OCI-LY1 (cell line): Measurements from ENCODE around the gene FAS.

ENCODE experiments used
- H2AFZ ChIP-seq: fragments of 200-600 bp; sonication (generic), shearing (Covaris generic); 2 replicates; pipeline ENCODE4 v1.6.0; 2014; ENCODE audit warnings: antibody characterized with exemption, mild to moderate bottlenecking, low read length
- H3F3A ChIP-seq: fragments of 200-600 bp; sonication (generic), shearing (Covaris generic); 2 replicates; pipeline ENCODE4 v1.6.0; 2014; ENCODE audit warnings: mild to moderate bottlenecking, antibody characterized with exemption, low read length, moderate library complexity; ENCODE audit not compliant: insufficient read depth
- H3K27ac ChIP-seq: fragments of 200-600 bp; sonication (generic); 2 replicates; pipeline ENCODE4 v1.5.1; 2014; ENCODE audit warnings: low read length, mixed run types, mild to moderate bottlenecking, low read depth; ENCODE audit not compliant: poor library complexity, severe bottlenecking
- H3K27me3 ChIP-seq: fragments of 200-600 bp; sonication (generic); 2 replicates; pipeline ENCODE4 v1.6.0; 2014; ENCODE audit warnings: antibody characterized with exemption, mild to moderate bottlenecking, low read length, moderate library complexity; ENCODE audit not compliant: insufficient read depth
- H3K36me3 ChIP-seq: fragments of 200-600 bp; sonication (generic); 2 replicates; pipeline ENCODE4 v1.6.1; 2014; ENCODE audit warnings: mild to moderate bottlenecking, antibody characterized with exemption, low read length, moderate library complexity, mixed read lengths; ENCODE audit not compliant: insufficient read depth
- H3K4me1 ChIP-seq: fragments of 200-600 bp; sonication (generic); 2 replicates; pipeline ENCODE4 v1.5.1; 2014; ENCODE audit warnings: mild to moderate bottlenecking, low read length, moderate library complexity; ENCODE audit not compliant: insufficient read depth, severe bottlenecking
- H3K4me2 ChIP-seq: fragments of 200-600 bp; sonication (generic), shearing (Covaris generic); 2 replicates; pipeline ENCODE4 v1.6.1; 2014; ENCODE audit warnings: low read length
- H3K4me3 ChIP-seq: fragments of 200-600 bp; sonication (generic); 2 replicates; pipeline ENCODE4 v1.5.1; 2014; ENCODE audit warnings: low read length, low read depth, mild to moderate bottlenecking, mixed read lengths; ENCODE audit not compliant: poor library complexity, severe bottlenecking
- H3K79me2 ChIP-seq: fragments of 200-600 bp; shearing (Covaris generic); 2 replicates; pipeline ENCODE4 v1.6.1; 2016; ENCODE audit warnings: mixed run types, low read length, mixed read lengths; ENCODE audit not compliant: insufficient read depth
- H3K9ac ChIP-seq: fragments of 200-600 bp; sonication (generic), shearing (Covaris generic); 2 replicates; pipeline ENCODE4 v1.6.1; 2014; ENCODE audit warnings: mild to moderate bottlenecking, low read length, mixed read lengths
- H3K9me2 ChIP-seq: fragments of 200-600 bp; sonication (generic), shearing (Covaris generic); 2 replicates; pipeline ENCODE4 v1.6.1; 2014; ENCODE audit warnings: low read depth, mild to moderate bottlenecking, low read length, mixed read lengths
- H3K9me3 ChIP-seq: fragments of 200-600 bp; shearing (Covaris generic); 2 replicates; pipeline ENCODE4 v1.6.1; 2014; ENCODE audit warnings: low read length, mixed read lengths
- H4K20me1 ChIP-seq: fragments of 200-600 bp; sonication (generic), shearing (Covaris generic); 2 replicates; pipeline ENCODE4 v1.6.0; 2016; ENCODE audit warnings: mild to moderate bottlenecking, low read length; ENCODE audit not compliant: insufficient read depth
- CTCF ChIP-seq: fragments of 200-600 bp; sonication (generic), shearing (Covaris generic); IDR thresholded peaks from 2 replicates; pipeline ENCODE4 v1.5.1; 2017; ENCODE audit warnings: mild to moderate bottlenecking, antibody characterized with exemption, low read length, moderate library complexity, mixed read lengths
- EZH2 ChIP-seq: fragments of 200-600 bp; sonication (generic), shearing (Covaris generic); IDR thresholded peaks from 2 replicates; pipeline ENCODE4 v1.8.0; 2017; ENCODE audit warnings: borderline replicate concordance, mixed run types, mild to moderate bottlenecking, antibody characterized with exemption, low read length, moderate library complexity, mixed read lengths

Gene FAS

GRCh38 chr10:89029785-89030437 lies 39.3 kb downstream of the FAS start:
- no peak overlapping the region for H3K4me3 ChIP-seq
- TF ChIP-seq EZH2 = no peak
- TF ChIP-seq CTCF = peak; percentile 62
- no peaks in the 10 kb centered on the region for H4K20me1 ChIP-seq
- no peak overlapping the region for H2AFZ ChIP-seq
- no peaks in the 10 kb centered on the region for H3F3A ChIP-seq
- H3K79me2 ChIP-seq = no peaks in the 10 kb centered on the region
- H3K9me2 ChIP-seq = no peaks in the 10 kb centered on the region
- no peaks in the 10 kb centered on the region for H3K36me3 ChIP-seq
- H3K4me1 ChIP-seq = no peaks in the 10 kb centered on the region
- H3K9me3 ChIP-seq = no peaks in the 10 kb centered on the region
- no peak overlapping the region for H3K9ac ChIP-seq
- no peaks in the 10 kb centered on the region for H3K27me3 ChIP-seq
- H3K4me2 ChIP-seq = no peak overlapping the region
- no peak overlapping the region for H3K27ac ChIP-seq

GRCh38 chr10:89030791-89031190 lies 40.2 kb downstream of the FAS start:
- no peaks in the 10 kb centered on the region for H3K27me3 ChIP-seq
- no peaks in the 10 kb centered on the region for H3K4me1 ChIP-seq
- no peaks in the 10 kb centered on the region for H3K36me3 ChIP-seq
- no peak overlapping the region for H3K4me2 ChIP-seq
- no peak overlapping the region for H3K27ac ChIP-seq
- no peaks in the 10 kb centered on the region for H4K20me1 ChIP-seq
- no peak overlapping the region for H3K4me3 ChIP-seq
- H3K79me2 ChIP-seq = no peaks in the 10 kb centered on the region
- no peaks in the 10 kb centered on the region for H3K9me2 ChIP-seq
- no peaks in the 10 kb centered on the region for H3F3A ChIP-seq
- no peaks in the 10 kb centered on the region for H3K9me3 ChIP-seq
- TF ChIP-seq CTCF (no peak), EZH2 (no peak)
- H2AFZ ChIP-seq = no peak overlapping the region
- no peak overlapping the region for H3K9ac ChIP-seq

- Histone ChIP-seq H3K27me3 (no peaks in the 10 kb centered on the region), H3F3A (no peaks in the 10 kb centered on the region), H3K9me3 (no peaks in the 10 kb centered on the region), H2AFZ (no peak overlapping the region), H3K4me3 (no peak overlapping the region), H3K4me2 (no peak overlapping the region), H3K27ac (no peak overlapping the region), H3K36me3 (no peaks in the 10 kb centered on the region), H3K9me2 (no peaks in the 10 kb centered on the region), H4K20me1 (no peaks in the 10 kb centered on the region), H3K9ac (no peak overlapping the region), H3K4me1 (no peaks in the 10 kb centered on the region), H3K79me2 (no peaks in the 10 kb centered on the region)
- TF ChIP-seq EZH2 (no peak), CTCF (no peak)
Measured at GRCh38 chr10:89032141-89032891, 41.7 kb downstream of the FAS start.
